Measurements from ENCODE around the gene SORCS2.

GRCh38 chr4:7779432-7779768, 587.1 kb downstream of the SORCS2 start:
- TF ChIP-seq POLR2A (IDR thresholded peaks at IDR 0.05) (no peak), CTCF (IDR thresholded peaks at IDR 0.05) (no peak)

All from right lobe of liver (tissue), 4 donors.